Neural progenitor cell (in vitro differentiated cells): Measurements from ENCODE around the gene TPCN2. TPM values are rescaled to one million over a fixed set of nuclear protein-coding genes. Genes with fewer than 3 reads are reported as not detected.
"Not testable (repeated sequence)": the region's sequence is repeated elsewhere in the genome, so short reads cannot be mapped to it uniquely, and the experiment has no call there.

Experiments used
- DNase-seq: peaks from one replicate; pipeline ENCODE4 v3.0.0-alpha.2; 2016; ENCODE audit warnings: low spot score
- H2AFZ ChIP-seq: fragments of 200-600 bp; sonication (generic); replicated peaks from 2 replicates; pipeline ENCODE4 v1.6.1; 2016; ENCODE audit warnings: antibody characterized with exemption
- H3F3A ChIP-seq: fragments of 200-600 bp; sonication (generic); 2 replicates; pipeline ENCODE4 v1.6.1; 2016; ENCODE audit warnings: antibody characterized with exemption, low read depth
- H3K27ac ChIP-seq: fragments of 200-600 bp; sonication (generic); 2 replicates; pipeline ENCODE4 v1.5.1; 2016; ENCODE audit warnings: mild to moderate bottlenecking
- H3K27me3 ChIP-seq: fragments of 200-600 bp; sonication (generic); 2 replicates; pipeline ENCODE4 v1.6.1; 2016; ENCODE audit warnings: mild to moderate bottlenecking, moderate library complexity
- H3K36me3 ChIP-seq: fragments of 200-600 bp; sonication (generic); 2 replicates; pipeline ENCODE4 v1.5.1; 2016
- H3K4me1 ChIP-seq: fragments of 200-600 bp; sonication (generic); 2 replicates; pipeline ENCODE4 v1.6.1; 2016; ENCODE audit warnings: mixed run types
- H3K4me2 ChIP-seq: fragments of 200-600 bp; sonication (generic); 2 replicates; pipeline ENCODE4 v1.6.1; 2016
- H3K4me3 ChIP-seq: fragments of 200-600 bp; sonication (generic); 2 replicates; pipeline ENCODE4 v1.5.1; 2016
- H3K79me2 ChIP-seq: fragments of 200-600 bp; sonication (generic); 2 replicates; pipeline ENCODE4 v1.6.1; 2016; ENCODE audit warnings: low read depth
- H3K9ac ChIP-seq: fragments of 200-600 bp; sonication (generic); 2 replicates; pipeline ENCODE4 v1.6.1; 2016
- H3K9me3 ChIP-seq: fragments of 200-600 bp; sonication (generic); 2 replicates; pipeline ENCODE4 v1.5.1; 2016; ENCODE audit warnings: low read depth
- H4K20me1 ChIP-seq: fragments of 200-600 bp; sonication (generic); 2 replicates; pipeline ENCODE4 v1.6.1; 2016; ENCODE audit warnings: low read depth
- H3K27ac Mint-ChIP-seq: 3 replicates; pipeline ENCODE4 v1.8.0; 2021; ENCODE audit warnings: mixed read lengths
- H3K27me3 Mint-ChIP-seq: 2 replicates; pipeline ENCODE4 v1.8.0; 2022; ENCODE audit warnings: low read depth, mild to moderate bottlenecking, inconsistent platforms, moderate library complexity, mixed read lengths; ENCODE audit not compliant: insufficient read depth
- H3K36me3 Mint-ChIP-seq: 3 replicates; pipeline ENCODE4 v1.8.0; 2021; ENCODE audit warnings: mixed read lengths
- H3K4me1 Mint-ChIP-seq: 3 replicates; pipeline ENCODE4 v1.8.0; 2021; ENCODE audit warnings: mixed read lengths
- H3K4me3 Mint-ChIP-seq: 3 replicates; pipeline ENCODE4 v1.8.0; 2021; ENCODE audit warnings: mild to moderate bottlenecking, moderate library complexity, mixed read lengths
- H3K9me3 Mint-ChIP-seq: 3 replicates; pipeline ENCODE4 v1.8.0; 2020; ENCODE audit warnings: mixed read lengths
- CTCF ChIP-seq: fragments of 200-600 bp; sonication (generic); IDR thresholded peaks from 2 replicates; pipeline ENCODE4 v1.5.1; 2017; ENCODE audit warnings: antibody characterized with exemption, mild to moderate bottlenecking
- EZH2 ChIP-seq: fragments of 200-600 bp; sonication (generic); IDR thresholded peaks from 2 replicates; pipeline ENCODE4 v1.6.1; 2017; ENCODE audit warnings: antibody characterized with exemption, mild to moderate bottlenecking, moderate library complexity
- EZH2phosphoT487 ChIP-seq: fragments of 200-600 bp; sonication (generic); IDR thresholded peaks from 2 replicates; pipeline ENCODE4 v1.6.1; 2017; ENCODE audit warnings: antibody characterized with exemption
- total RNA-seq: library from RNA; depleted of rRNA; stranded (reverse); fragments of >200 nt; gene quantifications from 2 replicates; pipeline ENCODE4 v1.2.3, GENCODE V29; 2015; ENCODE audit warnings: low replicate concordance

Gene TPCN2
- total RNA-seq, 1 donor from 2014 or later = 7.2 TPM

GRCh38 chr11:69145050-69145380 lies 96.3 kb downstream of the TPCN2 start:
- H3K9me3 Mint-ChIP-seq = peaks cover 21% of the 10 kb centered on the region
- no peaks in the 10 kb centered on the region for H3K4me1 Mint-ChIP-seq

DNA sequence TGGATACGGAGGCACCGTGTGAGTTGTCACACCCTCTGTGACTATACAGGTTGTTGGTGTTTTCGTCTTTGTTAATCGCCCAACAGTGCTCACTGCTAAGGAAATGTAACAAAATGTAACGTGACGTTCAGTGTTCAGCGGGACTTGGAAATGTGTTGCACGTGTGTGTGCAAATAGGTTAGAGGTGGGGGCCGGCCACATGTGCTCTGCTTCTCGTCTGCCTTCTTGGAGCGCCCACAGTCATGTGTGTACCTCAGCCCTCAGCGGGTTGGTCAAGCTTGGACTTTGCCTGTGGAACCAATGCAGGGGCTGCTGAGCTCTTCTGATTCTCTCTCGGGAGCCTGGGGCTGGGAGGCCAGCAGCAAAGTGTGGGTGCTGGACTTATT lies 99.6 kb downstream of the TPCN2 start:
- H4K20me1 ChIP-seq = no peaks in the 10 kb centered on the region
- peaks cover 12% of the 10 kb centered on the region for H3F3A ChIP-seq
- no peaks in the 10 kb centered on the region for H3K36me3 ChIP-seq
- H3K4me2 ChIP-seq = no peak overlapping the region
- H3K27me3 Mint-ChIP-seq = no peaks in the 10 kb centered on the region
- H3K36me3 Mint-ChIP-seq = peaks cover 4% of the 10 kb centered on the region
- no peak overlapping the region for H3K27ac ChIP-seq
- no peak overlapping the region for H3K4me3 ChIP-seq
- no peak overlapping the region for H3K9ac ChIP-seq
- TF ChIP-seq CTCF (no peak), EZH2phosphoT487 (no peak), EZH2 (no peak)
- H3K4me1 Mint-ChIP-seq = peaks cover 25% of the 10 kb centered on the region
- H3K79me2 ChIP-seq = no peaks in the 10 kb centered on the region
- H3K9me3 ChIP-seq = no peaks in the 10 kb centered on the region
- no peak overlapping the region for H2AFZ ChIP-seq
- H3K27ac Mint-ChIP-seq = no peak overlapping the region
- H3K4me1 ChIP-seq = peaks cover 22% of the 10 kb centered on the region
- H3K27me3 ChIP-seq = no peaks in the 10 kb centered on the region
- DNase-seq = no peak
- peaks cover 28% of the 10 kb centered on the region for H3K9me3 Mint-ChIP-seq
- H3K4me3 Mint-ChIP-seq = no peak overlapping the region

More at GRCh38 chr11:69145050-69145380, 96.3 kb downstream of the TPCN2 start:
- peak overlapping the region; percentile 53 for H3K27ac Mint-ChIP-seq
- Histone ChIP-seq H3K79me2 (no peaks in the 10 kb centered on the region), H3K27ac (no peak overlapping the region), H3K9ac (no peak overlapping the region), H3K4me2 (no peak overlapping the region), H3F3A (no peaks in the 10 kb centered on the region), H3K36me3 (no peaks in the 10 kb centered on the region), H3K4me3 (no peak overlapping the region), H3K9me3 (no peaks in the 10 kb centered on the region), H4K20me1 (no peaks in the 10 kb centered on the region), H3K27me3 (no peaks in the 10 kb centered on the region), H3K4me1 (no peaks in the 10 kb centered on the region), H2AFZ (no peak overlapping the region)
- no peak for DNase-seq
- H3K36me3 Mint-ChIP-seq = peaks cover 4% of the 10 kb centered on the region
- TF ChIP-seq EZH2phosphoT487 (no peak), CTCF (no peak), EZH2 (no peak)
- no peak overlapping the region for H3K4me3 Mint-ChIP-seq
- H3K27me3 Mint-ChIP-seq = no peaks in the 10 kb centered on the region

DNA sequence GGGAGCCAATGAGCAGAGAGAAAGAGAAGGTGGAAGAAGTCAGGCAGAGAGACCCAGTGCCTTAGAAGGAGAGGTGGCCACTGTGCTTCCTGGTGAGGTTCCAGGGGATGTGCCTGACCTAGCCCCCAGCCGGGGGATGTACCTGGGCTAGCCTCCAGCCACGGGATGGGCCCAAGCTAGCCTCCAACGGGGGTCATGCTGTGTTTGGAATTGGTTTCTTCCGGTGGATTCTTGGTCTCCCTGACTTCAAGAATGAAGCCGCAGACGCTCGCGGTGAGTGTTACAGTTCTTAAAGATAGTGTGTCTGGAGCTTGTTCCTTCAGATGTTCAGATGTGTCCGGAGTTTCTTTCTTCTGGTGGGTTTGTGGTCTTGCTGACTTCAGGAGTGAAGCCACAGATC lies 100.1 kb downstream of the TPCN2 start:
- H3K27ac ChIP-seq = no peak overlapping the region
- Mint-ChIP-seq H3K4me1 (peaks cover 28% of the 10 kb centered on the region), H3K9me3 (peaks cover 28% of the 10 kb centered on the region), H3K36me3 (peaks cover 4% of the 10 kb centered on the region), H3K27ac (no peak overlapping the region), H3K27me3 (peaks cover 2% of the 10 kb centered on the region), H3K4me3 (no peak overlapping the region)
- H2AFZ ChIP-seq = no peak overlapping the region
- peaks cover 25% of the 10 kb centered on the region for H3K4me1 ChIP-seq
- H3K79me2 ChIP-seq = no peaks in the 10 kb centered on the region
- no peaks in the 10 kb centered on the region for H4K20me1 ChIP-seq
- H3K27me3 ChIP-seq = no peaks in the 10 kb centered on the region
- TF ChIP-seq EZH2 = no peak
- no peak for TF ChIP-seq EZH2phosphoT487
- no peak for TF ChIP-seq CTCF
- peaks cover 12% of the 10 kb centered on the region for H3F3A ChIP-seq
- no peaks in the 10 kb centered on the region for H3K9me3 ChIP-seq
- no peak overlapping the region for H3K9ac ChIP-seq
- H3K4me3 ChIP-seq = no peak overlapping the region
- no peak for DNase-seq
- H3K4me2 ChIP-seq = no peak overlapping the region
- H3K36me3 ChIP-seq = no peaks in the 10 kb centered on the region

GRCh38 chr11:69149338-69150045 lies 100.8 kb downstream of the TPCN2 start:
- DNase-seq, H3K36me3 Mint-ChIP-seq, H2AFZ ChIP-seq, H3K4me3 Mint-ChIP-seq, H3K79me2 ChIP-seq, H3K27ac Mint-ChIP-seq, H3K27me3 ChIP-seq, H3K27ac ChIP-seq, H3K9ac ChIP-seq, H3K4me2 ChIP-seq, H3K36me3 ChIP-seq, H3K4me3 ChIP-seq, H3K27me3 Mint-ChIP-seq, H3K9me3 ChIP-seq, H4K20me1 ChIP-seq: not testable (repeated sequence)
- Histone ChIP-seq H3K4me1 (peaks cover 25% of the 10 kb centered on the region), H3F3A (peaks cover 12% of the 10 kb centered on the region)
- peaks cover 26% of the 10 kb centered on the region for H3K9me3 Mint-ChIP-seq
- peaks cover 28% of the 10 kb centered on the region for H3K4me1 Mint-ChIP-seq
